GM13976 (cell line): Measurements from ENCODE around the gene HYDIN.

Source experiments
- DNase-seq: peaks from one replicate; pipeline ENCODE4 v3.0.0; 2012; ENCODE audit warnings: low spot score
- in situ Hi-C: fragments of 300-500 bp; cut with MboI; formaldehyde crosslinking; loops from one replicate; pipeline ENCODE4 v1.12.0; 2022; ENCODE audit warnings: low sequenced_read_pairs, mixed read lengths, inconsistent platforms; ENCODE audit not compliant: unreplicated experiment
- TF ChIP-seq, protein P1 (sequence below): IDR thresholded peaks from 2 replicates; pipeline ENCODE4 v1.5.1; 2012; ENCODE audit warnings: borderline replicate concordance, mild to moderate bottlenecking; ENCODE audit not compliant: insufficient read depth; ENCODE audit errors: extremely low read depth, missing control alignments, control extremely low read depth

The HYDIN gene

DNA sequence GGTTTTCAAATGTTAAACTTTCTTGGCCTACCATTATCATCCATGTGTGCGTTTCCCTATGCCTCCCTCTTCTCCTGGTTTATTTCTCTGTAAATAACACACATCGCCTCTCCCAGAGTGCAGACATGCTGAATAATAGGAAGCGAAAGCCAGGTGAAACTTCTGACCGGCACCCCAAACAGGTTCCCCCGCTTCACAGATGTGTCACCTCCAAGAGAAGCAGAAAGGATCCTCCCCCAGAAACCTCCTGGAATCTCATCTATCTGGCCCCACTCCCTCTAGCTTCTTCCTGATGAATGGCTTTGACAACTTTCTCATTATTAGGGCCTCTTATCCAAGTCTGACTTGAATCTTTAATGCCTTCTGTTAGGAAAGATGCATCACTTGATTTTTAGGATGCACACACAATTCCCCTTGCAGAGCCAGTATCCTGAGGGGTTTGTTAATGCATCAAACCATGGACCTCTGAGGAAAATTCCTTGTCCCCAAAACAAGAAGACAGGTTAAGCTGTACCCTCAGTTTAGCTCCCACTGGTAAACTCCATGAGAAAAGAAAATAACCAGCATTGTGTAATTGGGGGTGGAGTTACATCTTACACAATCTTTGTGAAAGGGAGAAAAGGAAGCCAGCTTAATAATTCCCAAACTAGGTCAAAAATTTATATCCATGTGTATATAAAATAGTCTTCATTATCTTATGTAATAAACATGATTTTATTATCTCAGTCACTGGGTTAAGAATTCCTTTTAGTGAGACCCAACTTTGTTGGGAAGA lies 20.1 kb upstream of the HYDIN start:
- no peak for DNase-seq
- in situ Hi-C loops: no loop called here
- TF ChIP-seq, protein P1, sequence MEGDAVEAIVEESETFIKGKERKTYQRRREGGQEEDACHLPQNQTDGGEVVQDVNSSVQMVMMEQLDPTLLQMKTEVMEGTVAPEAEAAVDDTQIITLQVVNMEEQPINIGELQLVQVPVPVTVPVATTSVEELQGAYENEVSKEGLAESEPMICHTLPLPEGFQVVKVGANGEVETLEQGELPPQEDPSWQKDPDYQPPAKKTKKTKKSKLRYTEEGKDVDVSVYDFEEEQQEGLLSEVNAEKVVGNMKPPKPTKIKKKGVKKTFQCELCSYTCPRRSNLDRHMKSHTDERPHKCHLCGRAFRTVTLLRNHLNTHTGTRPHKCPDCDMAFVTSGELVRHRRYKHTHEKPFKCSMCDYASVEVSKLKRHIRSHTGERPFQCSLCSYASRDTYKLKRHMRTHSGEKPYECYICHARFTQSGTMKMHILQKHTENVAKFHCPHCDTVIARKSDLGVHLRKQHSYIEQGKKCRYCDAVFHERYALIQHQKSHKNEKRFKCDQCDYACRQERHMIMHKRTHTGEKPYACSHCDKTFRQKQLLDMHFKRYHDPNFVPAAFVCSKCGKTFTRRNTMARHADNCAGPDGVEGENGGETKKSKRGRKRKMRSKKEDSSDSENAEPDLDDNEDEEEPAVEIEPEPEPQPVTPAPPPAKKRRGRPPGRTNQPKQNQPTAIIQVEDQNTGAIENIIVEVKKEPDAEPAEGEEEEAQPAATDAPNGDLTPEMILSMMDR: no peak

DNA sequence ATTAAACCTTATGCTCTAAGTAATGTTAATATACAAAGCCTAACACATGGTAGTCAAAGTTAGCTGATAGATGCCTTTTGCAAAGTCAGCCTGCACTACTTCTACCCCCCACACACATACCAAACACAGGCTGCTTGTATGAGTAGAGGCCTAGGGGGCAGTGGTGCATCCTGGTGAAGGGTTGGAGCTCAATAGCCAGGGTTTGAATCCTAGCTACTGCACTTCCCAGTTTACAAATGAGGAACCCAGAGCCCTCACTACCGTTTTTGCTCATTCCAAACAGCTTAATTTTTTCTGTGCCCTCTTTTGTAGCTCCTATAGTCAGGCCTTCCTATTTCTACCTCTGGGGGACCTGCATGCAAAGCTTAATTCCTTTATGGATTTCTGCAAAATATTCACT lies 18.9 kb upstream of the HYDIN start:
- in situ Hi-C loops: no loop called here
- TF ChIP-seq, protein P1: no peak
- no peak for DNase-seq

DNA sequence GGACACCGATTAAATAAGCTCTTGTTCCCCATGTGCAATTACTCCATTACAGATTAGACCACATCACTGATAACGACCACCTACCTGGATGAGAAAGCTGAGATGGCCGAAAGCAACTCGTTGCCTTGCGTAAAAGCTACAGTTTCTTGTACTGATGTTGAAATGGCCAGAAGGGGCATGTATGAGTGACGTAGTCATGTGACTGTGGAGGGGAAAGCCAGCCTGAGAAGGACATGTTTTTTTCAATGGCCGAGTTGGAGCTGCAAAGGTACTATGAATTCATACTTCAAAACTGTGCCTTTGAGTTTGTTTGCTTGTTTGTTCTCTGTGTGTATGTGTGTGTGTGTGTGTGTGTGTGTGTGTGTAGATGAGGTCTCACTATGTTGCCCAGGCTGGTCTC lies 17.0 kb upstream of the HYDIN start:
- no peak for DNase-seq
- in situ Hi-C loops: no loop called here
- TF ChIP-seq, protein P1: no peak

DNA sequence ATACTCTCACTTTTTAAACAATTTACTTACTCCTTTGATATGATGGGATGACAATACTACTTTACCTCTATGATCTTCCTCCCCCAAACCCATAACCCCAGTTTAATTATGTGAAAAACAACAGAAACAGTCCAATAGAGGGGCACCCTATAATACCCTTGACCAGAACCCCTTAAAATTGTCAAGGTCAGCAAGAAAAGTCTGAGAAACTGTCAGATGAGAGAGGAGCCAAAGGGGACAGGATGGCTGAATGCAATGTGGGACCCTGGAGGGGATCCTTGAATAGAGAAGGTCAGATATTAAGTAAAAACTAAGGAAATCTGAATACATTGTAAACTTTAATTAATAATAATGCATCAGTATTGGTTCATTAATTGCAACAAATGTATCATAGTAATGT lies 15.8 kb upstream of the HYDIN start:
- in situ Hi-C loops: no loop called here
- TF ChIP-seq, protein P1: no peak
- DNase-seq: no peak

DNA sequence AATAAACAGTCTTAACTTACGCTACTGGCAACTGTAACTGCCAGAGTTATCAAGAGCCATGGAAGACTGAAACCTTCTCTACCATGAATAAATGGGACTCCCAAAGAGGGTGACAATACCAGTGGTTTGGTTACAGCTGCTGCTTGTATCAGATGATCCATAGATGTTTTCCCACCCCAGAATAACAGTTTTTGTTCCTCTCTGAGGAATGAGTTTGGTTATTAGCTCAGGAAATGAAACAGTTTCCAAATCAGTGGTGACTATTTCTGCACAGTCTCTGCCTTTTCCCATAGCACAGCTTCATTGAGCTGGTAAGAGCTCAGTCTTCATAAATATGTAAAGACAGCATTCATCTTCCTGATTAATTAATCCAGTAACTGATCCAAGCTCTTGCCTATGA lies 14.0 kb upstream of the HYDIN start:
- in situ Hi-C loops: no loop called here
- DNase-seq: no peak
- TF ChIP-seq, protein P1: no peak

DNA sequence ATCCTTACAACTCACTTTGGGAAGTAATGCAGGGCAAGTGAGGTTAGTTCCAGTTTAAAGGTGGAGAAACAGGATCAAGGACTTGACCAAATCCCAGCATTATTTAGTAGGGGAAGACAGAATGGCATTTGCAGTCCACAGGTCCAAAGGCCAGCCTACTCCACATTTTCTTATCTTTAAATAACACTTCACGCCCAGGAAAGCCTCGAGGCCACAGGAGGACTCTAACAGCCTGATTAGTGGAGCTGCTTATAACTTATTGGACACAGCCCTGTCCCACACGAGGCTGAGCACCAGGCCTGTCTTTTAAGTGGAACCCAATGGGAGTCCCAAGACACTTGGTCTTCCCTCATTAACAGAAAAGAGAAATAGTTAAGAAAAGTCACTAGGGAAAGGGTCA lies 12.1 kb upstream of the HYDIN start:
- DNase-seq: no peak
- in situ Hi-C loops: no loop called here
- TF ChIP-seq, protein P1: no peak
